Uterus (tissue), 4 donors: ENCODE data around the gene TAMALIN. TPM values are rescaled to one million over a fixed set of nuclear protein-coding genes. Genes with fewer than 3 reads are reported as not detected.

Source experiments
- DNase-seq, 2 donors: peaks; one replicate each; pipeline ENCODE4 v3.0.0-alpha.2; 2019 to 2020
- H3K27ac ChIP-seq, 2 donors: fragments of 200-600 bp; sonication (generic); 1 replicate in 1 of 2; 2 replicates in 1 of 2; pipeline ENCODE4 v1.5.1; 2016 to 2018
- H3K27me3 ChIP-seq, 2 donors: fragments of 200-600 bp; sonication (generic); one replicate each; pipeline ENCODE4 v1.5.1; 2018 to 2019; ENCODE audit warnings: control low read depth in 1 of 2
- H3K36me3 ChIP-seq, 2 donors: fragments of 200-600 bp; sonication (generic); one replicate each; pipeline ENCODE4 v1.5.1; 2019; ENCODE audit warnings: control low read depth in 1 of 2
- H3K4me1 ChIP-seq, 2 donors: fragments of 200-600 bp; sonication (generic); one replicate each; pipeline ENCODE4 v1.5.1; 2018 to 2019; ENCODE audit warnings: control low read depth in 1 of 2
- H3K4me3 ChIP-seq, 2 donors: fragments of 200-600 bp; sonication (generic); 1 replicate in 1 of 2; 2 replicates in 1 of 2; pipeline ENCODE4 v1.5.1; 2018 to 2019; ENCODE audit warnings: mild to moderate bottlenecking in 1 of 2
- H3K9me3 ChIP-seq, 2 donors: fragments of 200-600 bp; sonication (generic); one replicate each; pipeline ENCODE4 v1.5.1; 2019; ENCODE audit warnings: control low read depth in 1 of 2
- CTCF ChIP-seq, 4 experiments: fragments of 200-600 bp in 2 of 4; fragments of 450-650 bp in 2 of 4; sonication (generic) in 2 of 4; IDR thresholded peaks; one replicate each; pipeline ENCODE4 v1.5.1; 2016 to 2019; ENCODE audit warnings: antibody characterized with exemption in 4 of 4, mild to moderate bottlenecking in 2 of 4, moderate library complexity in 1 of 4
- POLR2A ChIP-seq, 2 donors: fragments of 450-650 bp; IDR thresholded peaks; one replicate each; pipeline ENCODE4 v1.6.1; 2016; ENCODE audit warnings: antibody characterized with exemption in 2 of 2, mild to moderate bottlenecking in 1 of 2, moderate library complexity in 1 of 2
- intact Hi-C: fragments of 100-400 bp; cut with DNase I; formaldehyde crosslinking; loops from one replicate; pipeline ENCODE4 v1.15.1; 2023; ENCODE audit warnings: low total_unique reads
- total RNA-seq, 4 donors: library from RNA; depleted of rRNA in 3 of 4; stranded (reverse); fragments of >200 nt in 3 of 4; gene quantifications; one replicate each; pipeline versions ENCODE4 v1.1.0 to v1.2.4, GENCODE V29; 2014 to 2023
- donor health status: DM: yes; HTN: yes; CAD: no.

Gene TAMALIN
- total RNA-seq, 4 donors from 2014 or later = 6.4 to 153 (median 42.1) TPM

- intact Hi-C loops = no loop called here
- Histone ChIP-seq H3K4me3 (no peak overlapping the region), H3K4me1 (no peaks in the 10 kb centered on the region), H3K9me3 (no peaks in the 10 kb centered on the region), H3K36me3 (no peaks in the 10 kb centered on the region), H3K27ac (no peak overlapping the region), H3K27me3 (no peaks in the 10 kb centered on the region)
- no peak for DNase-seq
- TF ChIP-seq POLR2A (IDR thresholded peaks at IDR 0.05) (no peak), CTCF (IDR thresholded peaks at IDR 0.05) (no peak)
Observed at GRCh38 chr12:51994539-51994820, 12.3 kb upstream of the TAMALIN start.

GRCh38 chr12:51994959-51995358 lies 11.8 kb upstream of the TAMALIN start:
- no peak for DNase-seq
- H3K4me1 ChIP-seq = no peaks in the 10 kb centered on the region
- H3K4me3 ChIP-seq = no peak overlapping the region
- TF ChIP-seq POLR2A (IDR thresholded peaks at IDR 0.05) = no peak
- no peak for TF ChIP-seq CTCF (IDR thresholded peaks at IDR 0.05)
- no peaks in the 10 kb centered on the region for H3K27me3 ChIP-seq
- intact Hi-C loops = no loop called here
- no peaks in the 10 kb centered on the region for H3K36me3 ChIP-seq
- H3K27ac ChIP-seq = no peak overlapping the region
- no peaks in the 10 kb centered on the region for H3K9me3 ChIP-seq

DNA sequence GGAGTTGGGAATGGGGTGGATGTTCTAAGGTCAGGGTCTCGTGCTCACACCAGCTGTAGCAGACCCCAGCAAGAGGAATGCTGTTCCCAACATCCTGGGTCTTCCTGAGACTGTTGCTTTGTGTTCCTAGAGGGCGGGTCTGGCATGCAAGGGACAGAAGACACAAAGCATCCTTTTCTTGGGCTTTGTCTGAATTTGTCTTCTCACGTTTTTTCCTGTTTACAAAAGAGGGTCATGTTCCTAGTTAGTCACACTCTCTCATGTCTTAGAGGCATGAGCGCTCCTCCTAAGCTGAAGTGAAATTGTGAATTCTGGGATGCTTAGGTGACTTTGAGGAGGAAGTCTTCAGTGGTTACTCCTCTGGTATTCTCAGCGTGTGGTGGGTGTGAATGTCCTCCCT lies 9.6 kb upstream of the TAMALIN start:
- TF ChIP-seq POLR2A (IDR thresholded peaks at IDR 0.05) (no peak), CTCF (IDR thresholded peaks at IDR 0.05) (no peak)
- no peaks in the 10 kb centered on the region for H3K36me3 ChIP-seq
- intact Hi-C loops = no loop called here

GRCh38 chr12:52003016-52003550 lies 3.7 kb upstream of the TAMALIN start:
- Histone ChIP-seq H3K36me3 (no peaks in the 10 kb centered on the region), H3K4me1 (no peaks in the 10 kb centered on the region), H3K27me3 (no peaks in the 10 kb centered on the region), H3K4me3 (no peak overlapping the region), H3K9me3 (no peaks in the 10 kb centered on the region), H3K27ac (no peak overlapping the region)
- no peak for TF ChIP-seq POLR2A (IDR thresholded peaks at IDR 0.05)
- TF ChIP-seq CTCF (IDR thresholded peaks at IDR 0.05) = no peak
- no peak for DNase-seq
- intact Hi-C loops = no loop called here

More for the DNA sequence above, 9.6 kb upstream of the TAMALIN start:
- Histone ChIP-seq H3K4me3 (no peak overlapping the region), H3K27ac (no peak overlapping the region), H3K9me3 (no peaks in the 10 kb centered on the region), H3K4me1 (no peaks in the 10 kb centered on the region), H3K27me3 (no peaks in the 10 kb centered on the region)
- no peak for DNase-seq

DNA sequence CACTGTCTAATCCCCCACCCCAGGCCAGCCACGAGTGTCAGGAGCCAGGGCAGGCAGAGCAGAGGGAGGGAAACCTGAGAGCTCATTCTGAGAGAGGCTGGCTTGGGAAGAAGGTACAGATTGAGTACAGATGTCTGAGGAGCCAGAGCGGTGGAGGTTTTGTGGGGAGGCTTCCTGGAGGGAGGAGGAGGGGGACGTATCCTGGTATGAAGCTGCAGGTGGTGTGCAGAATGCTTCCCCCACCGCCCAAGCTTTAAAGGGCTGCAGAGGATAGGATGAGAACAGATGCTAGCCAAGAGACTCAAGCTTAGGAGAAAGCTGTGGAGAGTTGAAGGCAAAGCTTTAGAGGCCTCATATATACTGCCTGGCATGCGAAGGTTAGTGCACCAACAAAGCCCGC lies 3.2 kb upstream of the TAMALIN start:
- Histone ChIP-seq H3K27ac (no peak overlapping the region), H3K27me3 (no peaks in the 10 kb centered on the region), H3K4me3 (no peak overlapping the region), H3K4me1 (no peaks in the 10 kb centered on the region), H3K9me3 (no peaks in the 10 kb centered on the region), H3K36me3 (no peaks in the 10 kb centered on the region)
- no peak for TF ChIP-seq CTCF (IDR thresholded peaks at IDR 0.05)
- TF ChIP-seq POLR2A (IDR thresholded peaks at IDR 0.05) = no peak
- intact Hi-C loops = no loop called here
- no peak for DNase-seq
